VCaP (cell line): ENCODE data around the gene HOXC13.
A peak's percentile ranks its signal among the peaks of the same experiment; 100 is the strongest.

ENCODE experiments used
- H3K27ac ChIP-seq: fragments of 450-650 bp; 2 replicates; pipeline ENCODE4 v1.5.1; 2017
- TF ChIP-seq, protein P1 (sequence below): fragments of 450-650 bp; conservative IDR thresholded peaks from 2 replicates; pipeline ENCODE4 v1.5.1; 2017; ENCODE audit warnings: mild to moderate bottlenecking, moderate library complexity

HOXC13 gene

DNA sequence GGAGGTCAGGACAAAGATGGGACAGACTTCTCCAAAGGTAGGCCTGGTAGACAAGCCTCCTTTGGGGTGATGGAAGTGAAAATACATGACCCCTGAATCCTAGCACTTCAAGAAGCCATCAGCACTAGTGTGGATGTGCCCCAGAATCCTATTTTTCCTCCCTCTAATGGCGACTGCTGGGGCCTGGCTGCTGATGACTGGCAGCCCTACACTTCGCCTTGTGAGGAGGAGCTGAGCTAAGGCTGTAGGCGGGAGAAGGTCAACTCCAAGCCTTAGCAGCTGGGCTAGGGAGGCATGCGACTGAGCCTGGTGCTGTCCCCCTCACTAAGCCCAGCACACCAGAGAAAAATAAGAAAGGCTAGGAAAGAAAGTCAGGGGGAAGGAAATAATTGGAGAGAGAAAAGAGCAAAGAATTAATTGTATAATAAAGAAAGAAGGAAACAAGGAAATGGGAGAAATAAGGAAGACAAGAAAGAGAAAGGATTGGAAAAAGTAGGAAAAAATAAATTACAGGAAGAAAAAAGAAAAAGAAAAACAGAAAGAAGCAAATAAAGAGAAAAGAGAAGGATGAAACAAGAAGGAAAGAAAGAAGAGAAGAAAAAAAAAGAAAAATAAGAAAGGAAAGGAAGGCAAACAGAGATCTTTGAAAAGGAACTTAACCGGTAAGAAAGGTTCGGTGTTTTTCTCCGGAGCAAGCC lies 41.6 kb downstream of the HOXC13 start:
- TF ChIP-seq, protein P1, sequence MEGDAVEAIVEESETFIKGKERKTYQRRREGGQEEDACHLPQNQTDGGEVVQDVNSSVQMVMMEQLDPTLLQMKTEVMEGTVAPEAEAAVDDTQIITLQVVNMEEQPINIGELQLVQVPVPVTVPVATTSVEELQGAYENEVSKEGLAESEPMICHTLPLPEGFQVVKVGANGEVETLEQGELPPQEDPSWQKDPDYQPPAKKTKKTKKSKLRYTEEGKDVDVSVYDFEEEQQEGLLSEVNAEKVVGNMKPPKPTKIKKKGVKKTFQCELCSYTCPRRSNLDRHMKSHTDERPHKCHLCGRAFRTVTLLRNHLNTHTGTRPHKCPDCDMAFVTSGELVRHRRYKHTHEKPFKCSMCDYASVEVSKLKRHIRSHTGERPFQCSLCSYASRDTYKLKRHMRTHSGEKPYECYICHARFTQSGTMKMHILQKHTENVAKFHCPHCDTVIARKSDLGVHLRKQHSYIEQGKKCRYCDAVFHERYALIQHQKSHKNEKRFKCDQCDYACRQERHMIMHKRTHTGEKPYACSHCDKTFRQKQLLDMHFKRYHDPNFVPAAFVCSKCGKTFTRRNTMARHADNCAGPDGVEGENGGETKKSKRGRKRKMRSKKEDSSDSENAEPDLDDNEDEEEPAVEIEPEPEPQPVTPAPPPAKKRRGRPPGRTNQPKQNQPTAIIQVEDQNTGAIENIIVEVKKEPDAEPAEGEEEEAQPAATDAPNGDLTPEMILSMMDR: no peak
- H3K27ac ChIP-seq: peak overlapping the region; percentile 65; the same call in 1 of the 2 replicates

DNA sequence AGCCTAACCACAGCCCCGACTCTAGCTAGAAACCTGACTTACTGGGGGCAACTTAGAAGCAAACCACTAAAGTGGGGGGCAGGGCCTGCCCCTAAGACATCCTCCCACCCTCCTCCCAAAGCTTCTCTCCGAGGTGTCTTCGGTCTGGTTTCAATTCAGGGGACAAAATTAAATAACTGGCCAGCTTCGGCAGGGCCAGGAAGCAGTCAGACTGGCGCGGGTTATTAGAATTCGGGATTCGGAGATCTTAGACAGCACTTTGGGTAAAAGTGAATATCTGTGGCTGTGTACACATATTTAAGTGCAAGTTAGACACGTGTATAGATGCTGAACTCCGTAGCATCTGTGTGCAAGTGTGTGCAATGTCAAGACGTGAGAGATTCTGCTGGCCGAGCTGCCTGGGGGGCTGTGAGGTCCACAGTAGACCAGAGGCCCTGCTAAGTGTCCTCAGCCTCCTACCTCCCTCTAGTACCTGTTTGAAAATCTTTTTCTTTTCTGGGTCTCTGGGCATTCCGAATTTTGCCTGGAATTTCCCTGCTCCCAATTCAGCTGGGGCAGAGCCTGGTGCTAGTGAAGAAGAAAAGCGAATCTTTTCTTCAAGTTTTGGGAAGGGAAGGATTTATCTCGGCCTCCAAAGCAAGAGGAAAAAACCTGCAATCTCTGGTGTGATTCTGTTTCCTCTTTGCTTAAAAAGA lies 42.3 kb downstream of the HOXC13 start:
- no peak overlapping the region for H3K27ac ChIP-seq
- TF ChIP-seq, protein P1: no peak

DNA sequence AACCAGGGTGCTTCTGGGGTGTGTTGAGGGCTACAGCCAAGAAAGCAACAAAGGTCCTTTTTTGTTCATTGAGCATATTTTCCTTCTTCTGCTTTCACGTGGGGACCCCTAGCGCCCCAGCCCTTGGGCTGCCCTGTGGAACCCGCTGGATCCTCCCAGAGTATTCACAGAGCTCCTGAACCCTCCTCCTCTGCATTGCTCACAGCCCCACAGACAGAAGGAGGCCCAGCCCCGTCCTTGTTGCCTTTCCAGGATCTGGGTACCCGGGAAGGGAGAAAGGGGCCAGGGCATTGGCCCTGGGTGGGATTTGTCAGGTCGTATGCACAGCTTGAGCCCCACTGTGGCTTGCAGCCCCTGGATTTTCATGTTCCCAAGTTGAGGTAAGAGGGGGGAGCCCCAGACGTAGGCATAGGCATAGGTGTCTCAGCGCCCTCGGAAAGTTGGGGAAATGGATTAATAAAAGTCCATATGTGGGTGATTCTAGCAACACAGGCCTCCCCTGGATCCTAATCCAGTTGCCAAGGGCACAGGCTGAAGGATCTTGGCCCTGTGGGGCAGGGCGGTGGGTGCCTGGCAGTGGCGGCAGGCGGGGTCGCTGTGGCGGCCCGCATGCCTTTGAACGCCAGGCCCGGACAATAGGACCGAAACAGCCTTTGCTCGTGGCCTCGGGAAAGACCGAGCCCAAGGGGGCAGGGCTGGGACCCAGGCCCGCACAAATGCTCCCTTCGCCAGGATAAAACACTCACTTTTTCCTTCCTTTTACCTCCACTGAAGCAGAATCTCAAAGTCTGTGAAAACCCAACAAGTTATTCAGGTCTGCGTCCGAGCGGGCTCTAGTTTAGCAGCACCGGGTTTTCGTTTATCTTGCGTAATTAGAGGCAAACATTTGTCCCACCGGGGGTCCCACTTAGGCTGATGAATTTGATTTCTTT lies 43.3 kb downstream of the HOXC13 start:
- TF ChIP-seq, protein P1: no peak
- H3K27ac ChIP-seq: no peak overlapping the region

DNA sequence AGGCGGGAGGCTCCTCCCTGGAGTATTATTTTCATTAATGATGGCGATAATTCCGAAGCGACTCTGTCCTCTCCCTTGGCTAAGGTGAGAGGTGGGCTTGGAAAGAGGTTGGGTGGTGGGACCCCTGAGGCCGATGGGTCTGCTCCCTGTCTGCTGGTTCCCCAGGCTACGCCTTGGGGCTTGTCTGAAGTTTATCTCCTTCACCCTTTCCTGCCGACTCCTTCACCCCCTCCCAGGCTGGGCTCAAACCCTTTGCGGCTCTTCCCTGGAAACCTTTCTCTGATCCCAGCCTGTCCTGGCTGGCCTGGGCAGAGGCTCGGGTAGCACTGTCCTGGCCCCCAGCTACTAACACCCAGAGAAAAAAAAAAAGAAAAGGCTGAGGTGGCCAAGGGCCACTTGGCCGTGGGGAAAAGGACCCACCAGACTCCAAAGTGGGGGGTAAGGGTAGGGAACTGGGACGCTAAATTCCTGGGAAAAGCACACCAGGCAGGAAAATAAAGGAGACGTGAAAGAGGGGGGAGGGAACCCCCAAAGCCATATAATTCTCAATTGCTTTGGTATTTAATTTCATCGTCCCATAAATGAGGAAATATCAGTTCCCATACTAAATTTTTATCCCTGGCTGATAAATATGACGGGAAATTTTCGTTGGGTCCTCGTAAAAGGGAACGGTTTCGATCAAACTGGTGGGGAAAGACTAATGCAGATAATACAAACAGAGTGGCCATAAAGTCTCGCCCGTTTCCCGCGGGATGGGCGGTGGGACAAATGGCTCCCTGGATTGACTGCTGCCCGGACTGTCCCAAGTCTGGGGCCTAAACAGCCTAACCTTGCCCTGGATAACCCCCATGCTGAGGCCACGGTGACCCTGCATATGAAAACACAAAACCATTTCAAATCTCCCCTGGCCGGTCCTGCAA lies 44.3 kb downstream of the HOXC13 start:
- no peak overlapping the region for H3K27ac ChIP-seq
- TF ChIP-seq, protein P1: no peak

DNA sequence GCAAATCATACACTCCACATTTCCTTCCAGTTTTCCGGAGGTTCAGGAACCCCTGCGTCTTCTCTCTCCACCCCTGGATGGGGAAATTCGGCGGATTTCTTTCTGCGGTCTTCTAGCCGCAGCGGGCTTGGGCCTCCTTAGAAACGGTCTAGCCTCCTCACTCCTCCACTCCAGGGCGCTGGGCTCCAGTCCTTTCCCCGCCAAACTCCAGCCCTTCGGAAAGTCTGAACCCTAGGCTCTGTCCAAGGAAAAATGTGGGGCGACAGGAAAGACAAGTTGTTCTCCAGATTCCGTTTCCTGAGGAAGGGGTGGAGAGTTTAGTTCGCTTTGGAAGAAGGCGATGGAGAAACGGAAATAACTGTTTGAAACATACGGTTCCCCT lies 44.9 kb downstream of the HOXC13 start:
- TF ChIP-seq, protein P1: no peak

DNA sequence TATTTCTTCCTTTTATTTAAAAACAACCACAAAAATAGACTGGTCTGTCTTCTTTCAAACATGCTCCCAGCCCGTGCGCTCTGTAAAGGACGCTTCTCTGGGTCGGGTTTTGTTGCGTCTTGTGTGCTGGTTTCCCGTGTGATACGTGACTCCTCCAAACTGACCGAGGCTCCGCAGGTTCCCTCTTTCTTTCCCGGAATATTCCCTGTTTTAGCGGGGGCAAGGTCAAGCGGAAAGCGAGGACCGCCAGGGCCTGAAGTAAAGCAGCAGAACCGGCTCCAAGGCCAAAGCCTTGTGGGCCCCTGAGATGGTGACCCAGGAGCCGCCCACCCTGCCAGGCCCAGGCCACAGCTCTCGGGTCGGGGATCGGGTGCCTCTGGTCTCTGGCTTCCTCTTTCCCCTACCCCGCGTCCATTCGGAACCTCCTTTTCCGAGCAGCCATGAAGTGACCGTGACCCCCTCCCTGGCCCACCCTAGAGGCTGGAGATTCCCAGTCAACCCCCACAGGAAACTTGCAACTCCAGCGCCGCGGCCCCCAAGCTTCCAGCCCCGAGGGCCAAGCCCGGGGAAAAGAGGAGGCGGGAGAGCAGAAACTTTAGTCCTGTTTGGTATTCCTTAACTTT lies 45.4 kb downstream of the HOXC13 start:
- TF ChIP-seq, protein P1: no peak
- H3K27ac ChIP-seq: no peak overlapping the region

More for the DNA sequence above, 44.9 kb downstream of the HOXC13 start:
- no peak overlapping the region for H3K27ac ChIP-seq
